OCI-LY7 (cell line): ENCODE results near the gene QKI. TPM values are rescaled to one million over a fixed set of nuclear protein-coding genes. Genes with fewer than 3 reads are reported as not detected.

Source experiments
- BruUV-seq: library from RNA; stranded (reverse); fragments of 400-500 nt; replicated peaks from 2 replicates; lab custom pipeline; 2021; lab: Mats Ljungman, UMichigan
- CTCF ChIA-PET: fragments of 300-600 bp; sonication (Branson Sonifier 250); formaldehyde crosslinking; loops from one replicate; lab custom pipeline; 2022; ENCODE audit warnings: antibody characterized with exemption; ENCODE audit not compliant: unreplicated experiment; lab: Charles Lee
- POLR2A ChIA-PET: fragments of 300-600 bp; sonication (Branson Sonifier 250); formaldehyde crosslinking; loops from one replicate; lab custom pipeline; 2022; ENCODE audit warnings: antibody characterized with exemption; lab: Charles Lee
- DNase-seq: peaks from one replicate; pipeline ENCODE4 v3.0.0-alpha.2; 2015; ENCODE audit warnings: low spot score
- H2AFZ ChIP-seq: fragments of 200-600 bp; sonication (generic), shearing (Covaris generic); 2 replicates; pipeline ENCODE4 v1.6.1; 2014; ENCODE audit warnings: mild to moderate bottlenecking, antibody characterized with exemption, low read length, moderate library complexity
- H3K27ac ChIP-seq: fragments of 200-600 bp; sonication (generic); 2 replicates; pipeline ENCODE4 v1.5.1; 2014; ENCODE audit warnings: mixed run types, low read depth, mild to moderate bottlenecking, moderate library complexity, low read length, inconsistent platforms; ENCODE audit not compliant: poor library complexity, severe bottlenecking
- H3K36me3 ChIP-seq: fragments of 200-600 bp; sonication (generic); 2 replicates; pipeline ENCODE4 v1.6.1; 2014; ENCODE audit warnings: mild to moderate bottlenecking, antibody characterized with exemption, low read length, moderate library complexity, mixed read lengths; ENCODE audit not compliant: insufficient read depth
- H3K4me1 ChIP-seq: fragments of 200-600 bp; sonication (generic); 2 replicates; pipeline ENCODE4 v1.5.1; 2014; ENCODE audit warnings: mild to moderate bottlenecking, low read length; ENCODE audit not compliant: insufficient read depth, poor library complexity, severe bottlenecking
- H3K4me2 ChIP-seq: fragments of 200-600 bp; sonication (generic); 2 replicates; pipeline ENCODE4 v1.6.1; 2014; ENCODE audit warnings: mild to moderate bottlenecking, low read length
- H3K4me3 ChIP-seq: fragments of 200-600 bp; sonication (generic); 2 replicates; pipeline ENCODE4 v1.5.1; 2014; ENCODE audit warnings: mild to moderate bottlenecking, low read depth, low read length; ENCODE audit not compliant: poor library complexity, severe bottlenecking
- H3K79me2 ChIP-seq: fragments of 200-600 bp; sonication (generic); 2 replicates; pipeline ENCODE4 v1.6.1; 2016; ENCODE audit warnings: low read depth, mild to moderate bottlenecking, low read length, moderate library complexity, mixed read lengths; ENCODE audit not compliant: insufficient read depth
- H3K9me2 ChIP-seq: fragments of 200-600 bp; sonication (generic); 2 replicates; pipeline ENCODE4 v1.6.1; 2016; ENCODE audit warnings: mild to moderate bottlenecking, low read length, mixed read lengths; ENCODE audit not compliant: insufficient read depth
- H3K9me3 ChIP-seq: fragments of 200-600 bp; sonication (generic); 2 replicates; pipeline ENCODE4 v1.6.1; 2014; ENCODE audit warnings: mild to moderate bottlenecking, mixed run types, low read length, mixed read lengths
- H4K20me1 ChIP-seq: fragments of 200-600 bp; sonication (generic); 2 replicates; pipeline ENCODE4 v1.6.1; 2014; ENCODE audit warnings: mild to moderate bottlenecking, antibody characterized with exemption, low read length, moderate library complexity, mixed read lengths; ENCODE audit not compliant: insufficient read depth
- EZH2phosphoT487 ChIP-seq: fragments of 200-600 bp; sonication (generic); IDR thresholded peaks from 2 replicates; pipeline ENCODE4 v1.6.1; 2018; ENCODE audit warnings: low read depth, borderline replicate concordance, mild to moderate bottlenecking, mixed run types, antibody characterized with exemption, low read length, moderate library complexity, mixed read lengths
- intact Hi-C: fragments of 100-400 bp; cut with micrococcal nuclease; formaldehyde crosslinking; loops from one replicate; pipeline ENCODE4 v1.10.0; 2022; ENCODE audit not compliant: unreplicated experiment
- total RNA-seq, 2 experiments: library from RNA; depleted of rRNA in 1 of 2; stranded (reverse); fragments of >200 nt in 1 of 2; shearing (Covaris generic) in 1 of 2; gene quantifications; 2 replicates each; pipeline ENCODE4 v1.2.3, GENCODE V29; 2014 to 2022
- TF ChIP-seq, protein P1 (sequence below): fragments of 200-600 bp; sonication (generic); conservative IDR thresholded peaks from 2 replicates; pipeline ENCODE4 v1.5.1; 2014; ENCODE audit warnings: mild to moderate bottlenecking, antibody characterized with exemption, low read length, moderate library complexity, mixed read lengths

QKI gene
- total RNA-seq, 2 experiments from 2014 or later, result 55.4 to 74.5 TPM

DNA sequence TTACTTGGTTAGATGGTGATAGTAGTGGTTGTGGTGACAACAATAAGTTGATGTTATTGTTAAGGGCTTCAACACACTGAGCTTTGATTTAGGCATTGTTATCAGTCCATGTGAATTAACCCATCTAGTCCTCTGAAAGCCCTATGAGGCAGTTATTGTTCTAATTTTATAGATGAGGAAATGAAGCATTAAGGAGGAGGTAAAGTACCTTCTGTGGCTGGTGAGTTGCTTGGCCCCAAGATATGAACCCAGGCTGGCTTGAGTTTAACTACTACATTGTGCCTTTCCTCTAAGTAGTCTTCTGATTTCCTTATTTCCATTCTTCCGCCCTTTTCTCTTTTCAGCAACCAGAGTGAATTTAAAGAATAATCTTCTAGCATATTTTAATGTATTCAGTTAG lies 81.7 kb downstream of the QKI start:
- CTCF ChIA-PET, result no interaction called here
- no TSS peak for BruUV-seq
- Histone ChIP-seq H3K9me3 (no peaks in the 10 kb centered on the region), H3K79me2 (0 out of 2 replicates have a peak, but pooled peaks cover 7% of the 10 kb centered on the region), H3K36me3 (no peaks in the 10 kb centered on the region), H3K27ac (no peak overlapping the region), H3K4me1 (no peaks in the 10 kb centered on the region), H2AFZ (no peak overlapping the region), H3K9me2 (no peaks in the 10 kb centered on the region), H3K4me2 (no peak overlapping the region), H4K20me1 (no peaks in the 10 kb centered on the region; the same call in 1 of the 2 replicates), H3K4me3 (no peak overlapping the region)
- no peak for DNase-seq
- no peak for TF ChIP-seq EZH2phosphoT487
- TF ChIP-seq, protein P1, sequence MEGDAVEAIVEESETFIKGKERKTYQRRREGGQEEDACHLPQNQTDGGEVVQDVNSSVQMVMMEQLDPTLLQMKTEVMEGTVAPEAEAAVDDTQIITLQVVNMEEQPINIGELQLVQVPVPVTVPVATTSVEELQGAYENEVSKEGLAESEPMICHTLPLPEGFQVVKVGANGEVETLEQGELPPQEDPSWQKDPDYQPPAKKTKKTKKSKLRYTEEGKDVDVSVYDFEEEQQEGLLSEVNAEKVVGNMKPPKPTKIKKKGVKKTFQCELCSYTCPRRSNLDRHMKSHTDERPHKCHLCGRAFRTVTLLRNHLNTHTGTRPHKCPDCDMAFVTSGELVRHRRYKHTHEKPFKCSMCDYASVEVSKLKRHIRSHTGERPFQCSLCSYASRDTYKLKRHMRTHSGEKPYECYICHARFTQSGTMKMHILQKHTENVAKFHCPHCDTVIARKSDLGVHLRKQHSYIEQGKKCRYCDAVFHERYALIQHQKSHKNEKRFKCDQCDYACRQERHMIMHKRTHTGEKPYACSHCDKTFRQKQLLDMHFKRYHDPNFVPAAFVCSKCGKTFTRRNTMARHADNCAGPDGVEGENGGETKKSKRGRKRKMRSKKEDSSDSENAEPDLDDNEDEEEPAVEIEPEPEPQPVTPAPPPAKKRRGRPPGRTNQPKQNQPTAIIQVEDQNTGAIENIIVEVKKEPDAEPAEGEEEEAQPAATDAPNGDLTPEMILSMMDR, result no peak
- POLR2A ChIA-PET, result no interaction called here
- intact Hi-C loops, result no loop called here

GRCh38 chr6:163500105-163500504 lies 85.6 kb downstream of the QKI start:
- no peaks in the 10 kb centered on the region for H3K4me1 ChIP-seq
- 0 out of 2 replicates have a peak, but pooled peaks cover 3% of the 10 kb centered on the region for H3K79me2 ChIP-seq
- DNase-seq, result no peak
- H2AFZ ChIP-seq, result no peak overlapping the region
- no peak for TF ChIP-seq EZH2phosphoT487
- TF ChIP-seq, protein P1, result no peak
- H3K27ac ChIP-seq, result no peak overlapping the region
- intact Hi-C loops, result no loop called here
- H3K4me2 ChIP-seq, result no peak overlapping the region
- H3K9me3 ChIP-seq, result peaks cover 10% of the 10 kb centered on the region; the same call in 1 of the 2 replicates
- BruUV-seq, result no TSS peak
- POLR2A ChIA-PET, result interaction anchor here (0.8 kb wide), 1 partner anchor 47 kb away, joined by 3 read pairs; no protein-coding TSS in a partner anchor
- no peaks in the 10 kb centered on the region for H3K36me3 ChIP-seq
- CTCF ChIA-PET, result no interaction called here
- no peak overlapping the region for H3K4me3 ChIP-seq
- H4K20me1 ChIP-seq, result no peaks in the 10 kb centered on the region
- H3K9me2 ChIP-seq, result no peaks in the 10 kb centered on the region

DNA sequence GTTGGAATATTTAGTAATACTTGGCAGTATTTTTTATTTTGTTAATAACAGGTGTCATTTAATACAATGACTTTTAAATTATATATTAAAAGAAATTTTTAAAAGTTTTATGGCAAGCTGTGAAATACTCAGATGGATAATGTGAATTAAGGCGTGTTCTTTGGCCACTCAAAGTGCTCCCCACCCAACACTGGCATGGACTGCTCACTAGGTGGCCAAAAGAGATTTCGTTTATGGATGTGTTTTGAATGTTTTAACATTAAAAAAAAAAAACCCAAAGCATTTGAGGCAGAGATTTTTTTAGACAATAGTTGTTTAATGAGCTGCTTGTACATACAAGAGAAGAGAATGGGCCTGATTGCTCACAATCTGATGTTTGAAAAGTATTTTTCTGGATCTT lies 86.5 kb downstream of the QKI start:
- Histone ChIP-seq H3K36me3 (no peaks in the 10 kb centered on the region), H4K20me1 (no peaks in the 10 kb centered on the region), H2AFZ (no peak overlapping the region), H3K9me3 (peaks cover 10% of the 10 kb centered on the region; the same call in 1 of the 2 replicates), H3K4me2 (no peak overlapping the region), H3K79me2 (0 out of 2 replicates have a peak, but pooled peaks cover 3% of the 10 kb centered on the region), H3K4me3 (no peak overlapping the region), H3K4me1 (no peaks in the 10 kb centered on the region), H3K27ac (no peak overlapping the region), H3K9me2 (no peaks in the 10 kb centered on the region)
- no peak for TF ChIP-seq EZH2phosphoT487
- TF ChIP-seq, protein P1, result no peak
- POLR2A ChIA-PET, result interaction anchor here (0.6 to 1.4 kb wide), 5 partner anchors 18 to 209 kb away, joined by 3 to 6 read pairs (median 3); no protein-coding TSS in a partner anchor
- DNase-seq, result no peak
- no TSS peak for BruUV-seq
- intact Hi-C loops, result no loop called here
- CTCF ChIA-PET, result no interaction called here
